LNCaP clone FGC (cell line): Measurements from ENCODE around the gene ARHGAP21.

Source experiments
- DNase-seq: peaks from one replicate; pipeline ENCODE4 v3.0.0-alpha.2; 2011; ENCODE audit warnings: low read depth
- H3K4me3 ChIP-seq: 2 replicates; pipeline ENCODE4 v1.5.1; 2011; ENCODE audit warnings: mild to moderate bottlenecking, low read depth, low read length, control low read depth
- TF ChIP-seq, protein P1 (sequence below): IDR thresholded peaks from 2 replicates; pipeline ENCODE4 v1.5.1; 2012; ENCODE audit warnings: mild to moderate bottlenecking; ENCODE audit not compliant: control insufficient read depth, insufficient read depth; ENCODE audit errors: extremely low read depth

Gene ARHGAP21

DNA sequence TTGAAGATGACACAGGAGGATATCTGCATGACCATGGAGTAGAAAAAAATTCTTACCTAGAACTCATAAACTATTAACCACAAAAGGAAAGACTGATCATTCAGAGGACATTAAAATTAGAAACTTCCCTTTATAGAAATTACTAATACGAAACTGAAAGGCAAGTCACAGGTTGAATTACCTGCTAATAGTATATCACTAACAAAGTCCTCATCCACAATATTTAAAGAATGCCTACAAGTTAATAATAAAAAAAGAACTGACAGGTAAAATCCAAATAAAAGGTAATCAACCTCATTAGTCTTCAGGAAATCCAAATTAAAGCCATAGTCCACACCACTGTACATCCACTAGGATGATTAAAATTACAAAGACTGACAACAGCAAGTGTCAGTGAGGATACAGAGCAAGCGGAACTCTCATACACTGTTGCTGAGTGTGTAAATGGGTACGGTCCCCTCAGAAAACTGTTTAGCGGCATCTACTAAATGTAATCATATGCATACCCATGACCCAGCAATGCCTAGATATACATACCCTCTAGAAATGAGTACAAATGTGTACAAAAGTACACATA is 71.2 kb downstream of the ARHGAP21 start:
- TF ChIP-seq, protein P1, sequence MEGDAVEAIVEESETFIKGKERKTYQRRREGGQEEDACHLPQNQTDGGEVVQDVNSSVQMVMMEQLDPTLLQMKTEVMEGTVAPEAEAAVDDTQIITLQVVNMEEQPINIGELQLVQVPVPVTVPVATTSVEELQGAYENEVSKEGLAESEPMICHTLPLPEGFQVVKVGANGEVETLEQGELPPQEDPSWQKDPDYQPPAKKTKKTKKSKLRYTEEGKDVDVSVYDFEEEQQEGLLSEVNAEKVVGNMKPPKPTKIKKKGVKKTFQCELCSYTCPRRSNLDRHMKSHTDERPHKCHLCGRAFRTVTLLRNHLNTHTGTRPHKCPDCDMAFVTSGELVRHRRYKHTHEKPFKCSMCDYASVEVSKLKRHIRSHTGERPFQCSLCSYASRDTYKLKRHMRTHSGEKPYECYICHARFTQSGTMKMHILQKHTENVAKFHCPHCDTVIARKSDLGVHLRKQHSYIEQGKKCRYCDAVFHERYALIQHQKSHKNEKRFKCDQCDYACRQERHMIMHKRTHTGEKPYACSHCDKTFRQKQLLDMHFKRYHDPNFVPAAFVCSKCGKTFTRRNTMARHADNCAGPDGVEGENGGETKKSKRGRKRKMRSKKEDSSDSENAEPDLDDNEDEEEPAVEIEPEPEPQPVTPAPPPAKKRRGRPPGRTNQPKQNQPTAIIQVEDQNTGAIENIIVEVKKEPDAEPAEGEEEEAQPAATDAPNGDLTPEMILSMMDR = no peak
- DNase-seq = no peak
- no peak overlapping the region for H3K4me3 ChIP-seq

- no peak overlapping the region for H3K4me3 ChIP-seq
- DNase-seq = no peak
- TF ChIP-seq, protein P1 = no peak
These were observed 71.8 kb downstream of the ARHGAP21 start for GRCh38 chr10:24651923-24652322.

DNA sequence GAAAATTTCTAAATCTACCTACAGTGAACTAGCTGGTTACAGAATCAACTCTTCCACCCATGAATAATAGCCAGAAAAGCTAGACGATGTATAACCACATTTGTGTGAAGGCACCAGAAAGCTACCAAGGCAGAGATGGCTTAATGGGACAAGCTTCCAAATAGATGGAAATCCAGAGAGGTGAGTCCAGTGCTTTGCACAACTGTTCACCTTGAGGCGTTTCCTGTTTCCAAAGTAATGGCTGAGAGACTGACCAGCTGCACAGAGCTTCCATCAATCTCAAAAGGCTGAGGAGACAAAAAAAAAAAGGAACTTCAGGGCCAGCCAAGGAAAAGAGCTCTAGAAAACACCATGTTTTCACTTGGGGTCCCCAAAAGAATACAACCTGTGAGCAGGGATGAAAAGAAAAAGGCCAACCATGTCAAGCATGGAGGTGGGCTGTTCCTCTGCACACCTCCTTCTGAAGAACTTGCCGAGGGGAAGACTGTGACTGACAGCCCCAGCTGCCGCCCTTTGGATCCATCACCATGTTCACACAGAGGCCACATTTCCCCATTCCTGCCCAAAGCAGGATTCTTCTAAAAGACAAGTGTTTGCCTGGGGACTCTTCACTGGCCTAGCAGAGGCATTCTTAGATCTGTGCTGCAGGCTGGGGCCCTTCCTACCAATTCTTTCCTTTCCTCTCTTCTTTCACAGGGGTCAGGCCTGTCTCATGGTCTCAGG is 72.9 kb downstream of the ARHGAP21 start:
- TF ChIP-seq, protein P1 = no peak
- DNase-seq = no peak
- no peak overlapping the region for H3K4me3 ChIP-seq

GRCh38 chr10:24645784-24646183 is 77.9 kb downstream of the ARHGAP21 start:
- DNase-seq = no peak
- TF ChIP-seq, protein P1 = no peak

GRCh38 chr10:24645022-24645421 is 78.7 kb downstream of the ARHGAP21 start:
- DNase-seq = no peak

More at GRCh38 chr10:24645784-24646183, 77.9 kb downstream of the ARHGAP21 start:
- H3K4me3 ChIP-seq = no peak overlapping the region

GRCh38 chr10:24643679-24644209 is 79.9 kb downstream of the ARHGAP21 start:
- DNase-seq = no peak
- TF ChIP-seq, protein P1 = no peak
- H3K4me3 ChIP-seq = no peak overlapping the region

More at GRCh38 chr10:24645022-24645421, 78.7 kb downstream of the ARHGAP21 start:
- TF ChIP-seq, protein P1 = no peak
- no peak overlapping the region for H3K4me3 ChIP-seq
